ENCODE results near the gene MALL. TPM values are rescaled to one million over a fixed set of nuclear protein-coding genes. Genes with fewer than 3 reads are reported as not detected.
"Not testable (repeated sequence)": the region's sequence is repeated elsewhere in the genome, so short reads cannot be mapped to it uniquely, and the experiment has no call there.

MALL gene
- total RNA-seq, 2 experiments from 2014 or later, result not detected

DNA sequence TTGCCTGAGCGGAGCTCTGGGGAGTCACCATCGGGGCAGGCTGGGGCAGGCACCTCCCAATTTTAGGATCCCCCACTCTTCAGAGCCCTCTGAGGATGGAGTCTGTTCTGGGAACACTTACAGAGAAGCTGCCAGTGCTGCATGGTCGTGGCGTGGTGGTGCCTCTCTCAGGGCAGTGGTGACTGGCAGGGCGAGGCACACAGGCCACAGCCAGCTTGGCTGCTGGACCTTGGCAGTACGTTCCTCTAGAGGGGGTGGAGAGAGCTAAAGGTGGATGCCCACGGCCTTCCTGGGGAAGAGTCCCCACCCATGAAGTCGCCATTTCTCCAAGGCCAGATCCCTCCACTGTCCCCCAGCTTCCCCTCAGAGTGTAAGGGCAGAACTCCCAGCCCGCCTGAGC is 78.3 kb downstream of the MALL start:
- DNase-seq; H3K27ac Mint-ChIP-seq; H3K4me1 Mint-ChIP-seq; CTCF ChIA-PET; H3K27me3 Mint-ChIP-seq; POLR2A ChIA-PET; H3K4me3 Mint-ChIP-seq; H3K9me3 Mint-ChIP-seq; H3K36me3 Mint-ChIP-seq (ENCODE audit: low read depth): not testable (repeated sequence)

DNA sequence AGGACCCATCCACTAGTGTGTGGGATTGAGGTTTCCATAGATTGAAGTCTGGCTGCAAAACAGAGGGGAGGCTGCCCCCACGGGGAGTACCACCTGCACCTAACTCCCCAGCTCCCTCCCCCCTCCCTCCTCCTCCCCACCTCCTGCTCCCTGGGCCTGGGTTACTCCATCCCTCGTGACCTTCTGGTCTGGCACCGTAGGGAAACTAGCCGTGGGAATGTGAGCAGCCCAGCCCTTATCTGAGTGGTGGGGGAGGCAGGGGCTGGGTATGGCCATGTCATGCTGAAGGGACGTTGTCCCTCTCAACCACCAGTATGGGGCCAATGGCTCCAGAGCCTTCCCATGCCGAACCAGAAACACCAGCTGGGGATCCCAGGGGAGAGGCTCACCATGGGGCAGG is 80.2 kb downstream of the MALL start:
- CTCF ChIA-PET; H3K36me3 Mint-ChIP-seq (ENCODE audit: low read depth); H3K4me3 Mint-ChIP-seq; H3K4me1 Mint-ChIP-seq; H3K27me3 Mint-ChIP-seq; POLR2A ChIA-PET; H3K27ac Mint-ChIP-seq; DNase-seq; H3K9me3 Mint-ChIP-seq: not testable (repeated sequence)

DNA sequence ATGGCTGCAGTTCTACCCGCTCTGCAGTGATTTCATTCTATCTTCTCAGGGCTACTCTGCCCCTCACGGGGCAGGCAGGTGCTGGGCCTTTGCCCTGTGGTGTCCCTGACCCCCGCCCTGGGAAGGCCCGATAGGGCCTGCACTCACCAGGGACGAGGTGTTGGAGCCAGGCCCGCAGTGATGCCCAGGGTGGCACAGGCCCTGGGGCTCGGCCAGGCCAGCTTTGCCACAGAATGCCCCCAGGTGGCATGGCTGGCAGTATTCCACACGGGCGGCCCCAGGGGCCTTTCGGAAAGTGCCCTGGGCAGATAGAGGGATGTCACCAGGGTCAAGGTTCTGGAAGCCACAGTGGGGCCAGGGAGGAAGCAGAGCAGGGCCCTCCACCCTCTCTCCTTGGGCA is 80.7 kb downstream of the MALL start:
- H3K27ac Mint-ChIP-seq; POLR2A ChIA-PET; H3K4me3 Mint-ChIP-seq; H3K4me1 Mint-ChIP-seq; DNase-seq; CTCF ChIA-PET; H3K36me3 Mint-ChIP-seq (ENCODE audit: low read depth); H3K9me3 Mint-ChIP-seq; H3K27me3 Mint-ChIP-seq: not testable (repeated sequence)

Other genes with a start within 250 kb of the MALL start
- 1 to 10 TPM; 3.3 to 3.7 TPM for gene LIMS3, start 217.1 kb downstream of the MALL start, total RNA-seq
- gene NPHP1, start 89.2 kb upstream of the MALL start, total RNA-seq, result under 1 TPM; 0.13 to 0.45 TPM
- 10 to 100 TPM; 47.0 to 50.7 TPM for gene MTLN, start 96.7 kb upstream of the MALL start, total RNA-seq

Measured in activated CD4-positive, alpha-beta memory T cell treated with anti-CD3 and anti-CD28 coated beads, Interleukin-2, amount 10 ng/mL, durations not matched to agents 7 days and 5 days (primary cell).